Activated T-cell treated with anti-CD3 and anti-CD28 coated beads, Interleukin-2, amount 50 U/mL, for 4 hours (primary cell): ENCODE results near the gene FXYD6. TPM values are rescaled to one million over a fixed set of nuclear protein-coding genes. Genes with fewer than 3 reads are reported as not detected.

Experiments used
- ATAC-seq, 2 donors: fragments of 200-7000 bp; cut with Tn5 transposase; one replicate each; pipeline ENCODE4 v1.10.0; 2021
- DNase-seq: peaks from one replicate; pipeline ENCODE4 v3.0.0-alpha.2; 2020
- H3K27me3 Mint-ChIP-seq: one replicate; pipeline ENCODE4 v1.8.0; 2021; ENCODE audit warnings: low read depth, mixed read lengths
- H3K36me3 Mint-ChIP-seq: one replicate; pipeline ENCODE4 v1.8.0; 2022; ENCODE audit warnings: mixed read lengths; ENCODE audit not compliant: insufficient read depth
- H3K4me1 Mint-ChIP-seq: one replicate; pipeline ENCODE4 v1.8.0; 2021; ENCODE audit warnings: low read depth, mixed read lengths
- H3K4me3 Mint-ChIP-seq: one replicate; pipeline ENCODE4 v1.8.0; 2021; ENCODE audit warnings: mild to moderate bottlenecking, moderate library complexity, mixed read lengths
- H3K9me3 Mint-ChIP-seq: one replicate; pipeline ENCODE4 v1.8.0; 2021; ENCODE audit warnings: mixed read lengths
- total RNA-seq, 3 donors: library from RNA; stranded (reverse); gene quantifications; one replicate each; pipeline ENCODE4 v1.2.1, GENCODE V29; 2021

The FXYD6 gene
- total RNA-seq, 3 donors from 2014 or later = 0.16 to 0.38 TPM; not detected in 1

GRCh38 chr11:117842131-117842941 is 34.1 kb downstream of the FXYD6 start:
- peaks cover 4% of the 10 kb centered on the region for H3K4me1 Mint-ChIP-seq
- no peaks in the 10 kb centered on the region for H3K27me3 Mint-ChIP-seq
- no peak for ATAC-seq
- H3K4me3 Mint-ChIP-seq = no peak overlapping the region
- no peaks in the 10 kb centered on the region for H3K9me3 Mint-ChIP-seq
- H3K36me3 Mint-ChIP-seq = no peaks in the 10 kb centered on the region
- DNase-seq = no peak

- ATAC-seq = no peak
- peaks cover 4% of the 10 kb centered on the region for H3K4me1 Mint-ChIP-seq
- no peak overlapping the region for H3K4me3 Mint-ChIP-seq
- H3K36me3 Mint-ChIP-seq = no peaks in the 10 kb centered on the region
- H3K9me3 Mint-ChIP-seq = no peaks in the 10 kb centered on the region
- peaks cover 2% of the 10 kb centered on the region for H3K27me3 Mint-ChIP-seq
- no peak for DNase-seq
Observed at GRCh38 chr11:117841551-117842031, 34.9 kb downstream of the FXYD6 start.

- DNase-seq (no peak), ATAC-seq (no peak)
- H3K4me1 Mint-ChIP-seq = peaks cover 4% of the 10 kb centered on the region
- H3K4me3 Mint-ChIP-seq = no peak overlapping the region
- peaks cover 2% of the 10 kb centered on the region for H3K27me3 Mint-ChIP-seq
- H3K36me3 Mint-ChIP-seq = no peaks in the 10 kb centered on the region
- H3K9me3 Mint-ChIP-seq = no peaks in the 10 kb centered on the region
Observed at GRCh38 chr11:117840881-117841550, 35.4 kb downstream of the FXYD6 start.

- Mint-ChIP-seq H3K4me1 (peaks cover 4% of the 10 kb centered on the region), H3K36me3 (no peaks in the 10 kb centered on the region), H3K27me3 (peaks cover 2% of the 10 kb centered on the region), H3K9me3 (no peaks in the 10 kb centered on the region), H3K4me3 (no peak overlapping the region)
- ATAC-seq (no peak), DNase-seq (no peak)
Observed at GRCh38 chr11:117839936-117840813, 36.3 kb downstream of the FXYD6 start.

- H3K9me3 Mint-ChIP-seq = no peaks in the 10 kb centered on the region
- no peaks in the 10 kb centered on the region for H3K36me3 Mint-ChIP-seq
- no peak overlapping the region for H3K4me3 Mint-ChIP-seq
- no peak for ATAC-seq
- peaks cover 2% of the 10 kb centered on the region for H3K27me3 Mint-ChIP-seq
- no peak for DNase-seq
- peaks cover 3% of the 10 kb centered on the region for H3K4me1 Mint-ChIP-seq
Observed at GRCh38 chr11:117839380-117839881, 37.0 kb downstream of the FXYD6 start.

- Mint-ChIP-seq H3K4me3 (no peak overlapping the region), H3K4me1 (peaks cover 2% of the 10 kb centered on the region)
- no peak for DNase-seq
Observed at GRCh38 chr11:117838901-117839300, 37.6 kb downstream of the FXYD6 start.

GRCh38 chr11:117837791-117838190 is 38.7 kb downstream of the FXYD6 start:
- no peak for ATAC-seq
- no peak for DNase-seq
- H3K4me3 Mint-ChIP-seq = no peak overlapping the region
- no peaks in the 10 kb centered on the region for H3K9me3 Mint-ChIP-seq
- peaks cover 2% of the 10 kb centered on the region for H3K27me3 Mint-ChIP-seq
- H3K4me1 Mint-ChIP-seq = peaks cover 2% of the 10 kb centered on the region
- no peaks in the 10 kb centered on the region for H3K36me3 Mint-ChIP-seq

More at GRCh38 chr11:117838901-117839300, 37.6 kb downstream of the FXYD6 start:
- Mint-ChIP-seq H3K9me3 (no peaks in the 10 kb centered on the region), H3K36me3 (no peaks in the 10 kb centered on the region), H3K27me3 (peaks cover 2% of the 10 kb centered on the region)
- ATAC-seq = no peak

- Mint-ChIP-seq H3K4me1 (peaks cover 2% of the 10 kb centered on the region), H3K36me3 (no peaks in the 10 kb centered on the region), H3K9me3 (no peaks in the 10 kb centered on the region), H3K27me3 (peaks cover 2% of the 10 kb centered on the region), H3K4me3 (no peak overlapping the region)
- DNase-seq (no peak), ATAC-seq (no peak)
Observed at GRCh38 chr11:117837070-117837776, 39.2 kb downstream of the FXYD6 start.

- H3K4me3 Mint-ChIP-seq = no peak overlapping the region
- H3K36me3 Mint-ChIP-seq = no peaks in the 10 kb centered on the region
- DNase-seq = no peak
- no peak for ATAC-seq
- H3K4me1 Mint-ChIP-seq = peaks cover 5% of the 10 kb centered on the region
- H3K27me3 Mint-ChIP-seq = peaks cover 2% of the 10 kb centered on the region
- no peaks in the 10 kb centered on the region for H3K9me3 Mint-ChIP-seq
Observed at GRCh38 chr11:117836077-117836960, 40.1 kb downstream of the FXYD6 start.

GRCh38 chr11:117835576-117835975 is 40.9 kb downstream of the FXYD6 start:
- no peak for ATAC-seq
- Mint-ChIP-seq H3K4me1 (peaks cover 11% of the 10 kb centered on the region), H3K36me3 (no peaks in the 10 kb centered on the region), H3K9me3 (no peaks in the 10 kb centered on the region), H3K27me3 (peaks cover 2% of the 10 kb centered on the region), H3K4me3 (no peak overlapping the region)
- no peak for DNase-seq

GRCh38 chr11:117834838-117835443 is 41.5 kb downstream of the FXYD6 start:
- no peak for ATAC-seq
- H3K4me3 Mint-ChIP-seq = no peak overlapping the region

GRCh38 chr11:117834068-117834810 is 42.2 kb downstream of the FXYD6 start:
- Mint-ChIP-seq H3K36me3 (no peaks in the 10 kb centered on the region), H3K27me3 (peaks cover 2% of the 10 kb centered on the region), H3K4me1 (peaks cover 24% of the 10 kb centered on the region), H3K9me3 (no peaks in the 10 kb centered on the region), H3K4me3 (no peak overlapping the region)
- no peak for ATAC-seq
- no peak for DNase-seq

More at GRCh38 chr11:117834838-117835443, 41.5 kb downstream of the FXYD6 start:
- H3K4me1 Mint-ChIP-seq = peaks cover 17% of the 10 kb centered on the region
- no peak for DNase-seq
- H3K27me3 Mint-ChIP-seq = peaks cover 2% of the 10 kb centered on the region
- H3K9me3 Mint-ChIP-seq = no peaks in the 10 kb centered on the region
- H3K36me3 Mint-ChIP-seq = no peaks in the 10 kb centered on the region
